Osteocyte (in vitro differentiated cells): ENCODE results near the gene RAMP1. TPM values are rescaled to one million over a fixed set of nuclear protein-coding genes. Genes with fewer than 3 reads are reported as not detected.

ENCODE experiments used
- DNase-seq: peaks from one replicate; pipeline ENCODE4 v3.0.0; 2021; ENCODE audit warnings: mixed read lengths; ENCODE audit not compliant: unreplicated experiment; ENCODE audit errors: extremely low spot score
- H3K27ac Mint-ChIP-seq: one replicate; pipeline ENCODE4 v1.8.0; 2021; ENCODE audit warnings: mild to moderate bottlenecking, mixed read lengths; ENCODE audit not compliant: unreplicated experiment
- H3K27me3 Mint-ChIP-seq: one replicate; pipeline ENCODE4 v1.8.0; 2021; ENCODE audit warnings: mixed read lengths; ENCODE audit not compliant: unreplicated experiment
- H3K36me3 Mint-ChIP-seq: one replicate; pipeline ENCODE4 v1.8.0; 2021; ENCODE audit warnings: mixed read lengths; ENCODE audit not compliant: unreplicated experiment
- H3K4me1 Mint-ChIP-seq: one replicate; pipeline ENCODE4 v1.8.0; 2021; ENCODE audit warnings: mixed read lengths; ENCODE audit not compliant: unreplicated experiment
- H3K4me3 Mint-ChIP-seq: one replicate; pipeline ENCODE4 v1.8.0; 2021; ENCODE audit warnings: mild to moderate bottlenecking, moderate library complexity, mixed read lengths; ENCODE audit not compliant: unreplicated experiment
- H3K9me3 Mint-ChIP-seq: one replicate; pipeline ENCODE4 v1.8.0; 2021; ENCODE audit warnings: mixed read lengths; ENCODE audit not compliant: unreplicated experiment
- total RNA-seq: library from RNA; stranded (reverse); gene quantifications from 2 replicates; pipeline ENCODE4 v1.2.1, GENCODE V29; 2021
- TF ChIP-seq, protein P1 (sequence below): fragments of 200-600 bp; sonication (generic); IDR thresholded peaks from 2 replicates; pipeline ENCODE4 v1.5.0; 2021; ENCODE audit warnings: antibody characterized with exemption, mild to moderate bottlenecking, moderate library complexity

Gene RAMP1
- total RNA-seq, 1 donor from 2014 or later, result 93.4 TPM

DNA sequence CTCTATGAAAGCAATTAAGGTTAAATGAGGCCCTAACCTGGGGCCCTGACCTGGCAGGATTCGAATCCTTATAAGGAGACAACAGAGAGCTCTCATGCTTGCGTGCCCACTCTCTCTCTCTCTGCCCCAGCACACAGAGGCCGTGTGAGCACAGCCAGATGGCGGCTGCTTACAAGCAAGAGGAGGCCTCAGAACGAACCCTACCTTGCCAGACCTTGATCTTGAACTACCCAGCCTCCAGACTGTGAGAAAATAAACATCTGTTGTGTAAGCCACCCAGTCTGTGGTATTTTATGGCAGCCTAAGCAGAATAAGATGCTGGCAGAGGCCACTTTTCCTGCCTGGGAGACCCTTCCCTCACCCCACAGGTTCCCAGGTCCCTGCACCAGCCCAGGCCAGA lies 102.2 kb downstream of the RAMP1 start:
- Mint-ChIP-seq H3K27ac (no peak overlapping the region), H3K36me3 (no peaks in the 10 kb centered on the region), H3K27me3 (no peaks in the 10 kb centered on the region), H3K9me3 (no peaks in the 10 kb centered on the region), H3K4me1 (peaks cover 3% of the 10 kb centered on the region), H3K4me3 (no peak overlapping the region)
- no peak for DNase-seq
- TF ChIP-seq, protein P1, sequence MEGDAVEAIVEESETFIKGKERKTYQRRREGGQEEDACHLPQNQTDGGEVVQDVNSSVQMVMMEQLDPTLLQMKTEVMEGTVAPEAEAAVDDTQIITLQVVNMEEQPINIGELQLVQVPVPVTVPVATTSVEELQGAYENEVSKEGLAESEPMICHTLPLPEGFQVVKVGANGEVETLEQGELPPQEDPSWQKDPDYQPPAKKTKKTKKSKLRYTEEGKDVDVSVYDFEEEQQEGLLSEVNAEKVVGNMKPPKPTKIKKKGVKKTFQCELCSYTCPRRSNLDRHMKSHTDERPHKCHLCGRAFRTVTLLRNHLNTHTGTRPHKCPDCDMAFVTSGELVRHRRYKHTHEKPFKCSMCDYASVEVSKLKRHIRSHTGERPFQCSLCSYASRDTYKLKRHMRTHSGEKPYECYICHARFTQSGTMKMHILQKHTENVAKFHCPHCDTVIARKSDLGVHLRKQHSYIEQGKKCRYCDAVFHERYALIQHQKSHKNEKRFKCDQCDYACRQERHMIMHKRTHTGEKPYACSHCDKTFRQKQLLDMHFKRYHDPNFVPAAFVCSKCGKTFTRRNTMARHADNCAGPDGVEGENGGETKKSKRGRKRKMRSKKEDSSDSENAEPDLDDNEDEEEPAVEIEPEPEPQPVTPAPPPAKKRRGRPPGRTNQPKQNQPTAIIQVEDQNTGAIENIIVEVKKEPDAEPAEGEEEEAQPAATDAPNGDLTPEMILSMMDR, result no peak

Other genes with a start within 250 kb of the RAMP1 start
- gene LRRFIP1, start 232.0 kb upstream of the RAMP1 start, total RNA-seq, result 78.9 and 79.9 TPM in 2 replicates
- 0.46 and 0.63 TPM in 2 replicates for gene RBM44, start 60.8 kb upstream of the RAMP1 start, total RNA-seq
- 54.3 and 56.5 TPM in 2 replicates for gene UBE2F, start 107.4 kb downstream of the RAMP1 start, total RNA-seq
- gene SCLY, start 201.4 kb downstream of the RAMP1 start, total RNA-seq, result 22.1 and 22.5 TPM in 2 replicates
- gene ESPNL, start 240.7 kb downstream of the RAMP1 start, total RNA-seq, result not detected in 2 replicates